Measurements from ENCODE around the gene GLCCI1. TPM values are rescaled to one million over a fixed set of nuclear protein-coding genes. Genes with fewer than 3 reads are reported as not detected.

Gene GLCCI1
- total RNA-seq, 2 donors from 2014 or later, result 7.5 to 8.3 TPM

DNA sequence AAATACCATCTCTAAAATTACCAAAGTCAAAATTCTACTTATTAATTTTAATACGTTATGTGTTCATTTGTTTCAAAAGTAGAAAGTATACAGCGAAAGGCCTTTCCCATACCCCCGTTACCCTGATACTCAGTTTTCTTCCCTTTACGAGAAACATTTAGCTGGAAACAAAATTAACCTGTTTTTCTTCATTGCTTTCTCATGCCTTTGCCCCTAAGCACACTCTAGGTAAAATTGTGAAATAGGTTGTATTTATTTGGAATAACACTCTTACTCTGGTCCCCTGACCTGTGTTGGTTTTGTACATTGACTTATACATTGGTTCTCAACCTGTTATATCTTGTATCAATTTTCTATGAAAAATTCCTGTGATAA lies 47.1 kb downstream of the GLCCI1 start:
- DNase-seq, result no peak
- Histone ChIP-seq H3K9ac (ENCODE audit: low read depth in 2 of 2, low read length in 2 of 2) (no peak overlapping the region), H3K9me3 (no peaks in the 10 kb centered on the region), H3K27me3 (no peaks in the 10 kb centered on the region), H3K4me3 (no peak overlapping the region), H3K36me3 (no peaks in the 10 kb centered on the region), H3K4me1 (no peaks in the 10 kb centered on the region), H3K27ac (no peak overlapping the region)
- TF ChIP-seq, protein P1, sequence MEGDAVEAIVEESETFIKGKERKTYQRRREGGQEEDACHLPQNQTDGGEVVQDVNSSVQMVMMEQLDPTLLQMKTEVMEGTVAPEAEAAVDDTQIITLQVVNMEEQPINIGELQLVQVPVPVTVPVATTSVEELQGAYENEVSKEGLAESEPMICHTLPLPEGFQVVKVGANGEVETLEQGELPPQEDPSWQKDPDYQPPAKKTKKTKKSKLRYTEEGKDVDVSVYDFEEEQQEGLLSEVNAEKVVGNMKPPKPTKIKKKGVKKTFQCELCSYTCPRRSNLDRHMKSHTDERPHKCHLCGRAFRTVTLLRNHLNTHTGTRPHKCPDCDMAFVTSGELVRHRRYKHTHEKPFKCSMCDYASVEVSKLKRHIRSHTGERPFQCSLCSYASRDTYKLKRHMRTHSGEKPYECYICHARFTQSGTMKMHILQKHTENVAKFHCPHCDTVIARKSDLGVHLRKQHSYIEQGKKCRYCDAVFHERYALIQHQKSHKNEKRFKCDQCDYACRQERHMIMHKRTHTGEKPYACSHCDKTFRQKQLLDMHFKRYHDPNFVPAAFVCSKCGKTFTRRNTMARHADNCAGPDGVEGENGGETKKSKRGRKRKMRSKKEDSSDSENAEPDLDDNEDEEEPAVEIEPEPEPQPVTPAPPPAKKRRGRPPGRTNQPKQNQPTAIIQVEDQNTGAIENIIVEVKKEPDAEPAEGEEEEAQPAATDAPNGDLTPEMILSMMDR (IDR thresholded peaks at IDR 0.05), result no peak
- intact Hi-C loops (cut with DNase I), result no loop called here

DNA sequence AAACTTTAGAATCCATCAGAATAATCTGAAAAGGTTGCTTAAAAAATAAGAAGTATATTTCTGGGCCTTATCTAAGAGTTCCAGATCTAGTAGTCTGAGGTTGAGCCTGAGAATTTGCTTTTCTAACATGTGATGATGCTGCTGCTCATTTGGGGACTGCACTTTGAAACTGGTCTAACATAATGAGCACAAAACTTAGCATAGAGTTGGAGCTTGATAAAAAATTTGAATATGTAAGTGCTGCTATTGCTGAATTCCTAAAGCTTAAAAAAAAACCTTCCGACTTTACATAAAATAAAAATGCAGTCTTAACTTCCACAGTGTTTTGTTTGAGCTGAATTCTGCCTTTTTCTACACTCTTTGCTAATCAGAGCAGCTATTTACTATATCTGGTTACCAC lies 48.8 kb downstream of the GLCCI1 start:
- no peak overlapping the region for H3K4me3 ChIP-seq
- TF ChIP-seq, protein P1 (IDR thresholded peaks at IDR 0.05), result no peak
- H3K9ac ChIP-seq (ENCODE audit: low read depth in 2 of 2, low read length in 2 of 2), result no peak overlapping the region
- no peaks in the 10 kb centered on the region for H3K36me3 ChIP-seq
- no peaks in the 10 kb centered on the region for H3K27me3 ChIP-seq
- H3K4me1 ChIP-seq, result no peaks in the 10 kb centered on the region
- no peak overlapping the region for H3K27ac ChIP-seq
- no peaks in the 10 kb centered on the region for H3K9me3 ChIP-seq
- DNase-seq, result no peak
- intact Hi-C loops (cut with DNase I), result no loop called here

DNA sequence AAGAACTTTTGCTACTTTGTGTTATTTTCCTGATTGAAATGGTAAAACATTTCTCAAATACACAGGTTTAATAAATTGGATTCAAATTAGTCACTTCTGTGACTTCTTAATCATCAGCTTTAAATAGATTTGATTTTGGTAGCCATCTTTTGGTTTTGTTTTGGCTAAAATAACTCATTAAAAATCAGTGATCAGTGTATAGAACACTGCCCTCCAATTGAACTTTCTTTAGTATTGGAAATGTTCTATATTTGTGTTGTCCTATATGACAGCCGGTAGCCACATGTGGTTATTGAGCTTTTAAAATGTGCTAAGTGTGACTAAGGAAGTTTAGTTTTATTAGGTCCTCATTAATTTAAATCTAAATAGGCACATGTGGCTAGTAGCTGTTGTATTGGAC lies 50.4 kb downstream of the GLCCI1 start:
- Histone ChIP-seq H3K9ac (ENCODE audit: low read depth in 2 of 2, low read length in 2 of 2) (no peak overlapping the region), H3K4me1 (no peaks in the 10 kb centered on the region), H3K27me3 (no peaks in the 10 kb centered on the region), H3K27ac (no peak overlapping the region), H3K4me3 (no peak overlapping the region), H3K9me3 (no peaks in the 10 kb centered on the region), H3K36me3 (no peaks in the 10 kb centered on the region)
- TF ChIP-seq, protein P1 (IDR thresholded peaks at IDR 0.05), result no peak
- DNase-seq, result no peak
- intact Hi-C loops (cut with DNase I), result no loop called here

DNA sequence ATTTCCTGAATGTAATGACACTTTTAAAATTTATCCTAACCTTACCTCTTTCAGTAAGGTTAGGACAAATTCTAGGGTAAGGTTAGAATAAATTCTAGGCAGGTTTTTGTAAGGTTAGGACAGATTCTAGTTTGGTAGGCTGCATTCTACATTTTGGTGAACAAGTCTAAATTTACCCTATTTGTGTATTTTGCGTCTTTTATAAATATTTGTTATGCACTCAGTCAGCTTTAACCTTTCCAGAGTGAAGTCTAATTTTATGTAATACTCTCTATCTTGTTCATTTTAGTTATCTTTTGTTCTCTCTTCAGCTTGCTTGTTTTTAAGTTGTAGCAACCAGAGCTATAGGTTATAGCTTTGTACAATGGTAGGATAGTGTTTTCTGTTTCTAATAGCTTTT lies 54.0 kb downstream of the GLCCI1 start:
- TF ChIP-seq, protein P1 (IDR thresholded peaks at IDR 0.05), result no peak
- H3K4me1 ChIP-seq, result no peaks in the 10 kb centered on the region
- no peaks in the 10 kb centered on the region for H3K36me3 ChIP-seq
- no peak for DNase-seq
- no peak overlapping the region for H3K4me3 ChIP-seq
- H3K27ac ChIP-seq, result no peak overlapping the region
- intact Hi-C loops (cut with DNase I), result no loop called here
- H3K27me3 ChIP-seq, result no peaks in the 10 kb centered on the region
- H3K9ac ChIP-seq (ENCODE audit: low read depth in 2 of 2, low read length in 2 of 2), result no peak overlapping the region
- no peaks in the 10 kb centered on the region for H3K9me3 ChIP-seq

DNA sequence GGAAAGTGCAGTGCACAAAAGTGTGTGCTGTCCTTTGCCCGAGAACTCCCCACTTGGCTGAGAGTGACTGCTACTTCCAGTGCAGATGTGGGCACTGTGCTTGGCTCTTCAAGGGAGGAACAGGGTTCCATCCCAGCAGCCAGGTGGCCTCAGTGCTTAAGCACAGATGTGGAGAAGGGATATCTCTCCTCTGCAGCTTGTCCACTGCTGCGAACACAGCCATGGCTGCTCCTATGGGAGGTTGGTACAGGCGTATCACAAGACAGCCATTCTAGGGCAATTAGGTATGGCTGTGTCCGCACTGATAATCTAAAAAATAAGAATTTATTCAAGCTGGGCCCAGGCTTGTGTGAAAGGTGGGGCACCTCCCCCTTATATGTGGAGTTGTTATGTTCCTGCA lies 66.6 kb downstream of the GLCCI1 start:
- no peak overlapping the region for H3K4me3 ChIP-seq
- intact Hi-C loops (cut with DNase I), result loop anchor here (5.0 kb wide), 1 partner anchor 353 kb away; no protein-coding TSS in a partner anchor
- no peaks in the 10 kb centered on the region for H3K36me3 ChIP-seq
- H3K27me3 ChIP-seq, result no peaks in the 10 kb centered on the region
- DNase-seq, result no peak
- H3K9ac ChIP-seq (ENCODE audit: low read depth in 2 of 2, low read length in 2 of 2), result no peak overlapping the region
- no peak overlapping the region for H3K27ac ChIP-seq
- H3K4me1 ChIP-seq, result no peaks in the 10 kb centered on the region
- TF ChIP-seq, protein P1 (IDR thresholded peaks at IDR 0.05), result no peak
- no peaks in the 10 kb centered on the region for H3K9me3 ChIP-seq

Measured in colonic mucosa (tissue), 4 donors.